IMR-90 (cell line): ENCODE data around the gene AOPEP.
"Not testable (repeated sequence)": the region's sequence is repeated elsewhere in the genome, so short reads cannot be mapped to it uniquely, and the experiment has no call there.

Source experiments
- CEBPB ChIP-seq: IDR thresholded peaks from 2 replicates; pipeline ENCODE4 v1.6.1; 2012; ENCODE audit warnings: low read depth, low read length, improper control_type of control experiment
- FOS ChIP-seq: fragments of 150-350 bp; IDR thresholded peaks from 2 replicates; pipeline ENCODE4 v1.6.1; 2016; ENCODE audit warnings: low read depth, low read length
- MAZ ChIP-seq: IDR thresholded peaks from 2 replicates; pipeline ENCODE4 v1.6.1; 2012; ENCODE audit warnings: low read depth, mild to moderate bottlenecking, low read length, improper control_type of control experiment, moderate library complexity, borderline replicate concordance
- MXI1 ChIP-seq: IDR thresholded peaks from 2 replicates; pipeline ENCODE4 v1.6.1; 2012; ENCODE audit warnings: low read depth, mild to moderate bottlenecking, low read length, moderate library complexity, borderline replicate concordance
- POLR2A ChIP-seq: IDR thresholded peaks from 2 replicates; pipeline ENCODE4 v1.6.1; 2012; ENCODE audit warnings: mild to moderate bottlenecking, low read depth, low read length
- RAD21 ChIP-seq: IDR thresholded peaks from 2 replicates; pipeline ENCODE4 v1.6.1; 2012; ENCODE audit warnings: low read length, improper control_type of control experiment
- RCOR1 ChIP-seq: IDR thresholded peaks from 2 replicates; pipeline ENCODE4 v1.6.1; 2012; ENCODE audit warnings: mild to moderate bottlenecking, low read length, improper control_type of control experiment; ENCODE audit not compliant: insufficient replicate concordance
- TF ChIP-seq, protein P1 (sequence below): conservative IDR thresholded peaks from 2 replicates; pipeline ENCODE4 v1.5.1; 2012; ENCODE audit warnings: mild to moderate bottlenecking, low read depth, low read length, improper control_type of control experiment
- TF ChIP-seq, protein P2 (sequence below): fragments of 150-350 bp; IDR thresholded peaks from 2 replicates; pipeline ENCODE4 v1.6.1; 2017; ENCODE audit warnings: mild to moderate bottlenecking, antibody characterized with exemption, low read length, low read depth

DNA sequence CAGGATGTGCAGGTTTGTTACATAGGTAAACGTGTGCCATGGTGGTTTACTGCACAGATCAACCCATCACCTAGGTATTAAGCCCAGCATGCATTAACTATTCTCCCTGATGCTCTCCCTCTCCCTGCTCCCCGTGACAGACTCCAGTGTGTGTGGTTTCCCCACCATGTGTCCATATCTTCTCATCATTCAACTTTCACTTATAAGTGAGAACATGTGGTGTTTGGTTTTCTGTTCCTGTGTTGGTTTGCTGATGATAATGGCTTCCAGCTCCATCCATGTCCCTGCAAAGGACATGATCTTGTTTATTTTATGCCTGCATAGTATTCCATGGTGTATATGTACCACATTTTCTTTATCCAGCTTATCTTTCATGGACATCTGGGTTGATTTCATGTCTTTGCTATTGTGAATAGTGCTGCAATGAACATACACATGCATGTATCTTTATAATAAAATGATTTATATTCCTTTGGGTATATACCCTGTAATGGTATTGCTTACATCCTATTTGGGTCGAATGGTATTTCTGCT lies 103.6 kb downstream of the AOPEP start:
- TF ChIP-seq, protein P1, sequence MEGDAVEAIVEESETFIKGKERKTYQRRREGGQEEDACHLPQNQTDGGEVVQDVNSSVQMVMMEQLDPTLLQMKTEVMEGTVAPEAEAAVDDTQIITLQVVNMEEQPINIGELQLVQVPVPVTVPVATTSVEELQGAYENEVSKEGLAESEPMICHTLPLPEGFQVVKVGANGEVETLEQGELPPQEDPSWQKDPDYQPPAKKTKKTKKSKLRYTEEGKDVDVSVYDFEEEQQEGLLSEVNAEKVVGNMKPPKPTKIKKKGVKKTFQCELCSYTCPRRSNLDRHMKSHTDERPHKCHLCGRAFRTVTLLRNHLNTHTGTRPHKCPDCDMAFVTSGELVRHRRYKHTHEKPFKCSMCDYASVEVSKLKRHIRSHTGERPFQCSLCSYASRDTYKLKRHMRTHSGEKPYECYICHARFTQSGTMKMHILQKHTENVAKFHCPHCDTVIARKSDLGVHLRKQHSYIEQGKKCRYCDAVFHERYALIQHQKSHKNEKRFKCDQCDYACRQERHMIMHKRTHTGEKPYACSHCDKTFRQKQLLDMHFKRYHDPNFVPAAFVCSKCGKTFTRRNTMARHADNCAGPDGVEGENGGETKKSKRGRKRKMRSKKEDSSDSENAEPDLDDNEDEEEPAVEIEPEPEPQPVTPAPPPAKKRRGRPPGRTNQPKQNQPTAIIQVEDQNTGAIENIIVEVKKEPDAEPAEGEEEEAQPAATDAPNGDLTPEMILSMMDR: not testable (repeated sequence)
- not testable (repeated sequence) for TF ChIP-seq CEBPB, POLR2A, MAZ, FOS, MXI1, RAD21, RCOR1
- TF ChIP-seq, protein P2, sequence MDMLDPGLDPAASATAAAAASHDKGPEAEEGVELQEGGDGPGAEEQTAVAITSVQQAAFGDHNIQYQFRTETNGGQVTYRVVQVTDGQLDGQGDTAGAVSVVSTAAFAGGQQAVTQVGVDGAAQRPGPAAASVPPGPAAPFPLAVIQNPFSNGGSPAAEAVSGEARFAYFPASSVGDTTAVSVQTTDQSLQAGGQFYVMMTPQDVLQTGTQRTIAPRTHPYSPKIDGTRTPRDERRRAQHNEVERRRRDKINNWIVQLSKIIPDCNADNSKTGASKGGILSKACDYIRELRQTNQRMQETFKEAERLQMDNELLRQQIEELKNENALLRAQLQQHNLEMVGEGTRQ: not testable (repeated sequence)
